ENCODE data around the gene TBC1D1.
"Not testable (repeated sequence)": the region's sequence is repeated elsewhere in the genome, so short reads cannot be mapped to it uniquely, and the experiment has no call there.

TBC1D1 gene

DNA sequence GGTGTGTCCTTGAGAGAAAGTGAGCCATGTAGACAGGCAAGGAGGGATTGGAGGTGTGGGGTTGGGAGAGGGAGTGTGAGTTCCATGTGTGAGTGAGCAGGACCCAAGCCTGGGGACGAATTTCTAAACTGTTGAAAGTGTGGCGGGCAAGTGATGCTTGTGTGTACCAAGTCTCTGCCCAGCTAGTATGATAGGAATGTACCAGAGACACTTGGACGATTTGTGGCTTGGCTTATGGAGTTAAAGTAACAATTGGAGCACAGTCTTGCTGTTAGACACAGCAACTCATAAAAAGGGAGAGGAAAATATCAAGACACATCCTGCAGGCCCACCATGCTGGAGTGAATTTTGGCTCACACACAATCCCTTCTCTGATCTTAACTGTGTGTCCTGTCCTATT, 77.9 kb downstream of the TBC1D1 start:
- no peak for DNase-seq

DNA sequence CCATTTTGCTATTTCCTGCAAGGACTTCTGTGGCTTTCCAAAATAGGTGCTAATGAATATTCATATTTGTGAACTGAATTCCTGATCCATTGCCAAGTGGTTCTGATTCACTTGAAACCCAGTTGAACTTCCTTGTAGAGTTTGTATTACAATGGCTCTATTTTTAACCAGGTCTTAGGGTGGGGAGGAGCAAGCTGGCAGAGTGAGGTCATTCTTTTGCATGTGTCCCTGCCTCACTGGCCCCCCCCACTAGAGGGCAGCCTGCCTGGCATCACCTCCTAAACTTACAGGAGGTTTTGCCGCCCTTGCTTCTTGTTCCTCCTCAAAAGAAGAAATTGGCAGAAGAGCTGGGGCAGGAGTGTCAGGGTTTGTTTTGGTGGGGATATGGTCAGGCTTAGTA, 79.8 kb downstream of the TBC1D1 start:
- peak; percentile 68 for DNase-seq

DNA sequence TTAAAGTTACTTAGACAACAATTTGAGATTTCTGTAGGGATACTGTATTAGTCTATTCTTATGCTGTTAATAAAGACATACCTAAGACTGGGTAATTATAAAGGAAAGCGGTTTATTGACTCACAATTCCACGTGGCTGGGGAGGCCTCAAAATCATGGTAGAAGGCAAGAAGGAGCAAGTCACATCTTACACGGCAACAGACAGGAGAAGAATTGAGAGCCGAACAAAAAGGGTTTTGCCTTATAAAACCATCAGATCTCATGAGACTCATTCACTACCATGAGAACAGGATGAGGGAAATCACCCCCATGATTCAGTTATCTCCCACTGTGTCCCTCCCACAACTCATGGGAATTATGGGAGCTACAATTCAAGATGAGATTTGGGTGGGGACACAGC, 80.3 kb downstream of the TBC1D1 start:
- DNase-seq = no peak

DNA sequence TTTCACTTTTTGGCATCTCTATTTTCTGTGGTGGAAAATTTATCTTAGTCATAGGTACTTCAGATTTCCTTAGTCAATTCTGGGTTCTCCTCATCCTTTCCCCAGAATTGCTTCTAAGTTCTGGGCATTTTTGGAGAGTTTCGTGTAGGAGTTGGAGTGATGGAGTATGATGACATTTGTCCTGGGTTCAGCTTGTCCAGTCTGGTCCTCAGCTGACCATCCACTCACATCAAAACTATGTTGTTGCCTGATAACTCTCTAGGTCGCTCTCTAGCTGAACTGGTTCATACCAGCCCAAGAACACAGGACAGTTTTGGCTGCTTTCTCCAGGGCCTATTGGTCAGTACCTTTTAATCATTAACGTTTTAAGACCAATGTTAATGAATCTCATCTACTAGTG, 82.6 kb downstream of the TBC1D1 start:
- DNase-seq = no peak

DNA sequence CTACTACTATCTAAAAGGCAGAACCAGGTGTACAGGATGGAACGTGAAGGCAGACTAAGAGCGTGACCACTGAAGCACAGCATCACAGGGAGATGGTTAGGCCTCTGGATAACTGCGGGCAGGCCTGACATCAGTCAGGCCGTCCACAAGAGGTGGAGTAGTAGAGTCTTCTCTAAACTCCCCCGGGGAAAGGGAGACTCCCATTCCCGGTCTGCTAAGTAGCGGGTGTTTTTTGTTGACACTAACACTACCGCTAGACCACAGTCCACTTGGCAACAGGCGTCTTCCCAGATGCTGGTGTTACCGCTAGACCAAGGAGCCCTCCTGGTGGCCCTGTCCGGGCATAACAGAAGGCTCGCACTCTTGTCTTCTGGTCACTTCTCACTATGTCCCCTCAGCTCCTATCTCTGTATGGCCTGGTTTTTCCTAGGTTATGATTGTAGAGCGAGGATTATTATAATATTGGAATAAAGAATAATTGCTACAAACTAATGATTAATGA, 84.5 kb downstream of the TBC1D1 start:
- DNase-seq = not testable (repeated sequence)

DNA sequence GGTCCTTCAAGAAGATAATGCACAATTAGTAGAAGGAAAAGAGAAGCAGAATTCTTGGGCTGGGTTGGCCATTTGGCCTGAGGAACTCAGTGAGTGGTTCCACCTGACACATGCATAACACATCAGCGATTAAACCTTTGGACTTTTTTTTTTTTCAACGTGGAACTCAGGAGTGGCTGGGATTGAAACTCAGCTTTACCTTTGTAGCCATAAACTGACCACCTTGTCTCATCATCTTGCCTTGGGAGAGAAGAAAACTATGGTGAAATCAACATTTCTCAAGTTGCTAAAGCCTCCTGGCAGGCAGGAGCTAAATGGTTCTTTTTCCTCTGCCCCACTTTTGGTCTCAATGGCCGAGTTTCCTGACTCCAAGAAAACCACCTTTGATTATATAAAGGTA, 85.6 kb downstream of the TBC1D1 start:
- peak; percentile 4 for DNase-seq

DNA sequence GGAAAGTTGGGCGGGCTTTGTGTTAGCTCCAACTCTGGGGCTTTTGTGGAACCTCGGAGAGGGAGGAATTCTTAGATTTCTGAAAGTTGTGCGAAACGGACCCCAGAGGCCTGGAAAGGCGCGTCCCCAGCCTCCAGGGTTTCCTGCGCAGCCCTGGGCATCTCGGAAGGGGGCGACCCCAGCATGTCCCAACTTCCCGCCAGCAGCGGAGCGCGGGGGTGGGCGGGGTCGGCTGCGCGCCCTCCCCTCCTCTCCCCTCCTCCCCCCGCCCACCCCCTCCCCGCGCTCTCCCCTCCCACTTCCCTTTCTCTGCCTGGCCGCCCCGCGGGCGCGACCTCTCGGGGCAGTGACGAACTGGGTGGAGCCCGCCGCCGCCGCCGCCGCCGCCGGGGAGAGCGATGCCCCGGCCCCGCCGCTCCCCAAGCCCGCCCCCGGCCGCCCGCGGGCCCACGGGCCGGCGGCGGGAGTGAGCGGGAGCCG, 86.1 kb downstream of the TBC1D1 start:
- peak; percentile 71 for DNase-seq

DNA sequence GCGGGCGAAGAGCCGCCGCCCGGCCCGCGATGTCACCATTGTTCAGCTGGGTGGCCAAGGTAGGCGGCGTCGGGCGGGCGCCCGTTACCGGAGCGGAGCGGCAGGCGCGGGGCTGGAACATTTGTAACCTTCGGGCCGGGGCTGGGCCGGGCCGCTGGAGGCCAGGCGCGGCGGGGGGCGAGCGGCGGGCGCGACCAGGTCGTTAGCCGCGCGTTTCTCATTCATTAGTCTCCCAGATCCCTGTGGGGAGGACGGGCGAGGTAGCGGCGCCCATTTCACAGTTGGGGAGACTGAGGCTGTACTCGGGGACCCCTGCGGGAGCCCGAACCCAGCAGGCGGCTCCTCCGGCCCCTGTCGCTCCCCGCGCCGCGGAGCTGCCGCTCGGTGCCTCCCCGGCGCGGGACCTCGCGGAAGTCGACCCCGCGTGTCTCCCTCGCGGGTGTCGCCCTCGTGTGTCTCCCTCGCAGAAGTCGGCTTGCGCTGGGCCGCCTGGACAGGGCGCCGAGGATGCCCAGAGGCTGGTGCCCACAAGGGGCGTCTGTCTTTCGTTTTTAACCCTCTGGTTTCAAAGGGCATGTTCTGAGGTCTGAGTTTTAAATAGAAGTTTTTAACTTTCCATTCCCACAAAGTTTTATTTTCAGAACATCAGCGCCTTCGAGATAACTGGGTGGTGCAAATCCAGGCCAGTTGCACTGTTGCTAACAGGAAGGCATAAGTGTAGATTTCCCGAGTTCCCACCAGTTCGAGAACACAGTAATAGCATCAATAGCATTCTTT, 86.8 kb downstream of the TBC1D1 start:
- DNase-seq = peak; percentile 71

DNA sequence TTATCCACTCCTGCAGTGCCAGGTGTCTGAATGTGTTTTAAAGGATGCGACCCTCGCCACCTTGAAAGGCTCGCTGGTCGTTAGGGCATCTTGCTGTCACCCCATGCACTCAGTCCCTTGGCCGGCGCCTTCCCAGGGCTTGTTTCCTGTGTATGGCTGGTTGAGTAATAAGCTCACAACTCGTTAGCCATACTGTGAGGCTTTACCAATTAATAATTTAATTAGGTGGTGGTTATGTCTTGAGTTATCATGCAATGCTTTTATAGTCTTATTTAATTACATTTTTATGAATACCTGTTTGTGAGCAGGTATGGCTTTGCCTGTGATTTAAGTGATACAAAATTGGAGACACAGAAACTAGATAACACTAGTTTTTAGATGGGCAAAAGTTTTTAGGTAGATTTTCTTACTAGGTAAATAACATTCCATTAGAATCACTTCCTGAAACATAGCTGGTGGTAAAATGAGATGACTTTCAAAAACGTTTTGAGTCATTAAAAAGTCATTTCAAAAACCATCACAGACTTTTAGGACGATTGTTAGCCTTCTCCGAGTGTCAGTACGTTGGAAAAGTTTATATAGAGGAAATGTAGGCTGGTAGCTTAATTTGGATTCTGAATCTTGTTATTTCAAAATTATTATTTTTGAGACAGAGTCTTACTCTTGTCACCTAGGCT, 87.5 kb downstream of the TBC1D1 start:
- peak; percentile 21 for DNase-seq

DNA sequence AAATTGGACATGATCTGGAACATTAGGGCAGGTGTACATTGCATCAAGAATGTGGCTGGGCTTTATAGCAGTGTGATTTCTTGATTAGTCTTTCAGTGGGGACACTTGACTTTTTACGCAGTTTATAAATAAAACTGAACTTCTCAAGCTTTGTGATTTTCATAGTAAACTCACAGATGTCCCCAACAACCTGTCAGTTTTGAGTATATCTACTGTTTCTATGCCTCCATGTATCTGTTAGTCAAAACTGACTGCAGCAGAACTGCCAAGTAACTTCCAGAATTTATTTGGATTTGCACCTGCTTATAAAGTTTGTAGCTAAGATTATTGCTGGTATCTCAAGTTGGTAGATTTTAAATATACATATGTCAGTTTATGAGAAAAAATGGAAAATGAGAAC, 89.4 kb downstream of the TBC1D1 start:
- no peak for DNase-seq

DNA sequence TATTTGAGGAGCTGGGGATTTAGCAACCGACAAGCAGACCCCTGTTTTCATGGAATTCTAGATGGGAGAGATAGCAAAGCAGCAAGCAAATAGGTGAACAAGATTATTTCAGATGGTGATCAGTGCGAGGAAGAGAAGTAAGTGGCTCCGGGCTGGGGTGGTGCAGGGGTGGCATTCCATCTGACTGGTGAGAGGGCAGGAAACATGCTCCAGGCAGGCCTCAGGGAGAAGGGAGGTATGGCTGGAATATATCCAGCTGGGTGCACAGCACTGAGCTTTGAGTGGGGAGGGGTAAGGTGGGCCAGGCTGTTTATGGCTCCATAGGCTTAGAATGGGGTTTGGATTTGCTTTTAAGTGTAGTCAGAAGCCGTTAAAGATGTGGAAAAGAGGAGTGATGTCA, 90.5 kb downstream of the TBC1D1 start:
- DNase-seq = no peak

DNA sequence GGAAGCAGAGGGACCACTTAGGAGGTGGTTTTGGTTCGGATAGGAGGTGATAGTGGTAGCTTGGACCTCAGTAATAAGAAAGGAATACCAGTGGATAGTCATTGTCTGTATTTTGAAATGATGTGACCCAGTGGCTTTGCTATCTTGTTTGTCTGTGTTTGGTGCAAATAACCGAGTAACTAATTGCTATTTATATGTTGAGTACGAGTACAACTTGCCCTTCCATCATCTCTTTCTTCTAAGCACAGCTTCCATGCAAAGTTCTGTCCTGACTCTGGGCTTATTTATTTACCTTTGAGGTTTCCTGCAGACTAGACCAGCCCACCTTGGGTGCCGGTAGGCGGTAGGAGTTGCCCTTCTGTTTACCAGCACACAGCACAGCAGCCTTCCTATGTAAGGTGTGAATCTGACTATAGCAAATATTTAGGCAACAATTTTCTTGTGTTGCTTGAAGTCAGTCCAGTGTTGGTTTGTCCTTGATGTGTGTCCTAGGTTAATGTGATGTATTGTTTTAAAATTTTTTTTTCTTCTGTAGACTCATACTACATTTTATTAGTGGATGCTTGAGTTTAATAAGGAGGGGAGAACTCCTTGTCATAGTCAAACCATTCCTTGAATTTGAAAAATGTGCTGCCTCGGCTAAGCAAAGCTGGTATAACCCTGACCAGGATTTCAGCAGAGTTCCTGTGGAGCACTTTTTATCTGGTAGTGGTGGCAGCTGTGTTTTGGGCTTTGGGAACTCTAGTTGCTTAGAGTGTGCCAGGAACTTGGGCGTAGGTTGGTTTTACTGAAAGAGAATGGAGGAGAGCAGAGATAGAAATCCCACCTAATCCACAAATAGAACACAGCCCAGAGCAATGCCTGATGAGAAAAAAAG, 91.2 kb downstream of the TBC1D1 start:
- no peak for DNase-seq

DNA sequence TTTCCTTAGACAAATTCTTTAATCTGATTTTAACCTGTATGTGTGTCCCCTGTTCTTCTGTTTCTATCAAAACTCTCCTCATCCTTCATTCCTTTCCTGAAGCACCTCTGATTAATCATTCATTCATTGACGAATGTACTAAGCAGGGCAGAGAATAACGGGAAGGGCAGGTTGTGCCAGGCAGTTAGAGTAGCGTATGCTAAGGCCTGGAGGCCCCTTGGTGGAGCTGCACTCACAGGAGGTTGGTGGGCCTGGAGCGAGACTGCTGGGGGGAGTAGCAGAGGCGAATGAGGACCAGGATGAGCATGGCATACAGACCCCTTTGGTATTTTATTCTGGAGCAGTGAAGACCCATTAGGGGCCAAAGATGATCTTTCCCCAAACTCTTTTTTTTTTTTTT, 91.9 kb downstream of the TBC1D1 start:
- no peak for DNase-seq

DNA sequence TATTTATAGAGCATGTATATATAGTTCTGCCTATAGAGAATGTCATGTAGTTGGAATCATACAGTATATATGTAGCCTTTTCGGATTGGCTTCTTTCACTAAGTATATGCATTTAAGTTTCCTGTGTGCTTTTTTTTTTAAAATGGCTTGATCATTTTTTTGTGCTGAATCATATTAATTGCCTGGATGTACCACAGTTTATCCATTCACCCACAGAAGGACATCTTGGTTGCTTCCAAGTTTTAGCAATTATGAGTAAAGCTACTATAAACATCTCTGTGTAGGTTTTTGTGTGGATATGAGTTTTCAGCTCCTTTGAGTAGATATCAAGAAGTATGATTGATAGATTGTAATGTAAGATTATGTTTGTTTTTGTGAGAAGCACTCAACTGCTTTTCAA, 93.1 kb downstream of the TBC1D1 start:
- DNase-seq = no peak

DNA sequence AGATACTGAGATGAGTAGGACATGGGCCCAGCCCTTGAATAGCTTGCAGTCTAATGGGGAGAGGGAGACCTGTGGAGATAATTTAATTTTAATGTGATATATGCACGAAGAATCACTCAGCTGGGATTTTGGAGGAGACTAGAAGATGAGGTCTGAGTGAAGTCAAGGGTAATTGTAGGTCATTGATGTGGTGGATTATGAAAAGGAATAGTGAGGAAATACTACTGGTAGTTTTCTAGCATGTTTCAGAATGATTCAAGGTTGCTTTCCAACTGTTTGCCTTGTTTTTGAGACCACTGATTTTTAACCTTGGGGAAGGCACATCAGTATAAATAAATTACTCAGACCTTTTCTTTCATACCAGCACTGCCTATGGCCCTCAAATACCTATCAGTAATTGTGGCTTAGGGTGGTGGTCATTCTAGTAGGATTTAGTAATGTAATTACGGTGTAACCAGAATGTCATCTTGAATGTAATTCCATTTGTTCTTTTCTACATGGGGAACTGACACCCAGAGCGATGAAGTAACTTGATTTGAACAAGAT, 94.9 kb downstream of the TBC1D1 start:
- DNase-seq = no peak

DNA sequence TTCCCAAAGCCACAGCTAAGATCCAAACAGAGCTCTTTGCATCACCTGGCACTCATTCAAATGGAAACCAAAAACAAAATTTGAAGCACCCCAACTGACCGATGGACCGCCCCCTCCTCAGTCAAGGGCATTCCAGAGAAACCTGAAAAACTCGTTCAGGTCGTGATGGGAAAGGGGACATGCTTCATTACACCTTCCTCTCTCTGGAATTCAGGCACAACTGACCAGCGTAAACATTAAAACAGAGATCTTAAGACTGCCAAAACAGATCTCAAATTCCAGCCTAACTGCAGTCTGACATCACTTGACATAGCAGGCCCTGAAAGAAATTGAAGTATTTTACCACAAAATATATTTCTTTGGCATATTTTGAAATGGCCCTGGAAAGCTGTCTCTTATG, 97.8 kb downstream of the TBC1D1 start:
- no peak for DNase-seq

DNA sequence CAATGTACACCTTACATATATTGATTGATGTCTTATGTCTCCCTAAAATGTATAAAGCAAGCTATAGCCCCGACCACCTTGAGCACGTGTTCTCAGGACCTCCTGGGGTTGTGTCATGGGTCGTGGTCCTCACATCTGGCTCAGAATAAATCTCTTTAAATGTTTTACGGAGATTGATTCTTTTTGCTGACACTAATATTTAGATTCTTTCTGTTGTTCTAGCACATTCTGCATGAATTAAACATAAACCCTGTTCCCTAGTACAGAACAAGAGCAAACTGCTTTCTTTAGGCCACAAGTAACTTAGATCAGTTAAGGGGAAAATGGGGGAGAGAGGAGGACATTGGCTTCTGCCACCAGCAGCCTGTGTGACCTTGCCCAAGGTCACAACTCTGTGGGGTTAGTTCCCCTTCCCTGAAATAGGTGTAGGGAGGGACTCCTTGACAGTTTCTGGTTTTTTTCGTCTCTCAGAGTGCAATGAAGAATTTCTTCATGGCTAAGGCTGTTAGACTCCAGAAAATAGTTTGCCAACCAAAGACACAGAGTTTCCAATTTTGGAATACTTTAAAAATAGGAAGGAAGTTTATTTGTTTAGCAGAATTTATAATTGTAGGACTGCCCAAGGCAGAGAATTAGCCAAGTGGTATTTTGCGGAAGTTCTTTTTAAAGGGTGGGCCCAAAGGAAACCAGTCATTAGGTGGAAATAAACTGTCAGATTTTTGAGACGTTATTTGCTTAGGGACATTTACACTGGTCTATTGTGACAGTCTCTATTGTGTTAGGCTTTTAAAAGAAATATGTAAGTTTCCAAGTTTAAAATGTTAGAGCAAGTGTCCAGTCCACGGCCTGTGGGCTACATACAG, 98.7 kb downstream of the TBC1D1 start:
- DNase-seq = peak; percentile 22

DNA sequence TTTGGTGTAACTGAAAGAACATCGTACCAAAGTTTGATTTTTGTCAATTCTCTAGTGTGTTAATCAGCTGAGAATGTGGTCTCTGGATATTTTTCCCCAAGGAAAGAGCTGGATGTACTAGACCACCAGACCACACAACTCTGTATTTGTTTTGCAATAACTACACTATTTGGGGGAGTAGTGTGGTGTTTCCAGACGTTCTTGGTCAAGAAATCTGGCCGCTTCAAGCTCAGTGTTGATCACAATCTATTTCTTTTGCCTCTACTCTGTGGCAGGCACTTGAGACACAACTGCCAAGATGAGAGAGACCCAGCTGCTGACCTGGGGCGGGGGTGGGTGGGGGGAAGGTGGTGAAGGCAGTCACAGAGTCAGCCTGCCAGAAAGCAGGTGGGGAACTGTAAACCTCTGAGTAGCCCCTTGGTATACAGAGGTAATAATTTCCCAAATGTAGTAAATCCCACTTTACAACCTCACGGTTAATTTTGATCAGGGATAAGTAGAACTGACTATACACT, 99.9 kb downstream of the TBC1D1 start:
- DNase-seq = no peak

DNA sequence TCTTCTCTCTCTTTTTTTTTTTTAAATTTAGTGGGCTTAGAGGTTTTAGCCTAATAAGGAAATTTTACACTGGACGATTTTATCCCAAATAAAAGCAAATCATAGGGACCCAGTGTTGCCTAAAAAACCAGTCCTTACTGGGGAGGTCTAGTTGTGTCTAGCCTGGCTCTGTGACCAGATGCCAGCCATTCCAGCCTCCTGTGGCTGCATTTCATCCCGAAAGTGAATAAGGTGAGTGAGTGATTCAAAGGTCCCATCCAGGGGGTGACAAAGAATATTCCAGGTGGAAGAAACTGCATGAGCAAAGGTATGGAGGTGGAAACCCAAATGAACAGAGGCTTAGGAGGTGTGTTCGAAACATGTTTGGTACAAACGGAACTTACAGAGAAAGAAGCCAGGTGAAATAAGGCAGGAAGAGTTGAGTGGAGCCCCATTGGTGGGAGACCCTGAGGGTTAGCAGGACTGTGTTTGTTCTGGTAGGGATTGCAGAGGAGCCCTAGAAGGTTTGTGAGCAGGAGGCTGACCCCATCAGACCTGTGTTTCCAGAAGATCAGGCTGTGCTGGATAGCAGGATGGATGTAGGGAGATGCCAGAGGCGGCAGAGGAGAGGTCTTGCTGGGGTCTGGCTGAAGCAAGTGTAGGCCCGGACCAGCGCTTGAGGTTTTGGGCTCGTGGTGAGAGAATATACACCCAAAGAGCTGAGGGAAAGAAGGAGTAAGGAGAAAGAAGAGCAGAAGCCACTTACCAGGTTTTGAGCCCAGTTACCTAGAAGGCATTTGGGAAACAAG, 100.9 kb downstream of the TBC1D1 start:
- DNase-seq = no peak

DNA sequence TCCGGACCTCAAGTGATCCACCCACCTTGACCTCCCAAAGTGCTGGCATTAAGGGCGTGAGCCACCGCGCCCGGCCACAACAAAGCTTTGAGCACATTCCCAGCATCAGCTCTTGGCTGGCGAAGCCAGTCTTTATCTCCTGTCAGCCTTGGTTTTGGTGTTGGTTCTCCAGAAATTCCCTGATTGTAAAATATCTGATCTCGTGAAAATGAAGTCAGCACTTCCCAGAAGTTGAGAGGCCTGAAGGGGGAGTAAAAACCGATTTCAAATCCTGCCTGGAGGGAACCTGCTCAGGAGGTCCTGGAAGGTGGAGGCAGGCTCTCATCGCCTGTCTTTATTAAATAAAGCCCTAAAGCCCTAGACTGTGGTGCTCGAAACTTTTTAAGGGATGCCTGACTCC, 102.9 kb downstream of the TBC1D1 start:
- no peak for DNase-seq

DNA sequence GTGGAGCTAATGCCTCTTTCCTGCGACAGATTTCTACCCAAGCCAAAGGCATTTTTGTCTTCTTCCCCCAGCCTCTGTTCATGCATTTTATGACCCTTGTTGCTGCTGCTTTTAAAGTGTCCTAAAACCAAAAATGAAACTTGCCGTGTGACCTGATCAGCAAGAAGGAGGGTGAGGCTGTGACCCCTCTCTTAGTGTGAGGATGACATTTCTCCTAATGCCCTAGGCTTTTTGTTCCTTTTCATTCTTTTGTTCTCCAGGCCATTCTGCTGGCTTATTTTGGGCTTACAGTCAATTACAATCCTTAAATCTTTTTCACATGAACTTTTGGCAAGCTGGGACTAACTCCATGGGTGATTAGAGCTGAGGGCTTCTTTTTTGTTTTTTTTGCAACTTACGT, 103.7 kb downstream of the TBC1D1 start:
- DNase-seq = no peak

Measured in hematopoietic multipotent progenitor cell treated with erythropoietin and hydrocortisone succinate and interleukin-3 and kit ligand, for 8 days (in vitro differentiated cells).